ENCODE measurements around the gene SNN.

DNA sequence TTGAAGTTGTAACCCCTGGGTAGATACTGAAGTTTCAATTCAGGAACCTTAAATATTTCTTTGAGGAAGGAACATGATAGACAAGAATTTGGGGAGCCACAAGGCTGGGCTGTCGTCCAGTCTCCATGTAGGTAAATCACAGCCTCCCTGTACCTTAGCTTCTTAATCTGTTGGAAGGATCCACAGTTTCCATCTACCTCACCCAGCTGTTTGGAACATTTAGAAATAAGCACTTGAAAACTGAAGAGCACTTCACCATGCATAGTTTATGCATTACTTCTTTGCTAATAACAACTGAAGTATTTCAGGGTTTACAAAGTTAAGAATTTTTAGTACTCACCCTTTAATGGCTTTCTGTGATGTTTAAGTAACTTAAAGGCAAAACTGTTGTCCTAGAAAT, 57.2 kb downstream of the SNN start:
- no peak for TF ChIP-seq EZH2 (IDR thresholded peaks at IDR 0.05; ENCODE audit: borderline replicate concordance, low read depth, low read length, poor library complexity, severe bottlenecking)
- TF ChIP-seq, protein P1, sequence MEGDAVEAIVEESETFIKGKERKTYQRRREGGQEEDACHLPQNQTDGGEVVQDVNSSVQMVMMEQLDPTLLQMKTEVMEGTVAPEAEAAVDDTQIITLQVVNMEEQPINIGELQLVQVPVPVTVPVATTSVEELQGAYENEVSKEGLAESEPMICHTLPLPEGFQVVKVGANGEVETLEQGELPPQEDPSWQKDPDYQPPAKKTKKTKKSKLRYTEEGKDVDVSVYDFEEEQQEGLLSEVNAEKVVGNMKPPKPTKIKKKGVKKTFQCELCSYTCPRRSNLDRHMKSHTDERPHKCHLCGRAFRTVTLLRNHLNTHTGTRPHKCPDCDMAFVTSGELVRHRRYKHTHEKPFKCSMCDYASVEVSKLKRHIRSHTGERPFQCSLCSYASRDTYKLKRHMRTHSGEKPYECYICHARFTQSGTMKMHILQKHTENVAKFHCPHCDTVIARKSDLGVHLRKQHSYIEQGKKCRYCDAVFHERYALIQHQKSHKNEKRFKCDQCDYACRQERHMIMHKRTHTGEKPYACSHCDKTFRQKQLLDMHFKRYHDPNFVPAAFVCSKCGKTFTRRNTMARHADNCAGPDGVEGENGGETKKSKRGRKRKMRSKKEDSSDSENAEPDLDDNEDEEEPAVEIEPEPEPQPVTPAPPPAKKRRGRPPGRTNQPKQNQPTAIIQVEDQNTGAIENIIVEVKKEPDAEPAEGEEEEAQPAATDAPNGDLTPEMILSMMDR (conservative IDR thresholded peaks at IDR 0.05; ENCODE audit: low read depth, low read length) = no peak

All from A673 (cell line).